ENCODE data around the gene EFCAB14. TPM values are rescaled to one million over a fixed set of nuclear protein-coding genes. Genes with fewer than 3 reads are reported as not detected.

The EFCAB14 gene
- polyA plus RNA-seq, 4 donors, result 25.0 to 80.0 (median 28.2) TPM

DNA sequence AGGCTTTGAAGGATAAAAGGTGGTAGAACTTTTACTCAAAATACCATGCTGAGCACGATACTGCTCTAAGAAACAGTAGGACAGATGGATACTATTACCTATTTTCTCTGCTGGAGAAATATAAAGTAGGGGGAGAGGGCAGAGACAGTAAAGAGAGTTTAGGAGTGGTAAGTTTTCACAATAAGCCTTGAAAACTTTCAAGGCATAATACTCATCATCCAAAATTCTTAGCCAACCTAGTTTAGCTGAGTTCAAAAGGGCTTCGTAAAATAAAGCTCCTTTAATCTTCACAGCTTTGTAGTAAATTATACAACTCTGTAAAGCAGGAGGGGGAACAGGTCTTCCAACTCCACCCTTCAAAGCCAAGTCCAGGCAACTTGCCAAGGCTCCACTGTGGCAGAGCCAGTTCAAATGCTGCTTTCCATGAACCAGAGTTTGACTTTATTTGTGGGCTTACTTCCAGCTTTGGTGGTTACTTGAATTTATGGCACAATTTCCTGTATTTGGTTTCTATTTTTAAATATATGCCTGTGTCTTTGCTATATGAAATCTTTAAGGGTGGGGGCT is 31.7 kb downstream of the EFCAB14 start:
- Histone ChIP-seq H3K27ac (ENCODE audit: low read depth in 1 of 3, low read length in 2 of 3) (peak overlapping the region in 1 of 3 donors; percentile 15), H3K36me3 (ENCODE audit: control insufficient read depth in 3 of 3, insufficient read depth in 2 of 3, low read depth in 1 of 3, low read length in 3 of 3) (peaks cover 17 to 39% (median 24%) of the 10 kb centered on the region in 3 donors), H3K27me3 (ENCODE audit: control insufficient read depth in 3 of 3, insufficient read depth in 3 of 3, low read length in 3 of 3) (no peaks in the 10 kb centered on the region), H3K9me3 (ENCODE audit: control insufficient read depth in 2 of 2, insufficient read depth in 1 of 2, low read depth in 1 of 2, low read length in 1 of 2) (no peaks in the 10 kb centered on the region), H3K4me1 (ENCODE audit: control insufficient read depth in 3 of 3, insufficient read depth in 2 of 3, low read depth in 1 of 3, low read length in 2 of 3) (peaks cover 0 to 25% (median 0%) of the 10 kb centered on the region in 3 donors), H3K4me3 (ENCODE audit: low read depth in 1 of 3, low read length in 3 of 3) (no peak overlapping the region)
- FAIRE-seq, result no peak
- peak; percentile 72 to 80 for DNase-seq
- WGBS, 3 donors, result 11 to 53% (median 28%) methylated on average over 2 of the region's 2 CpGs

GRCh38 chr1:46686255-46686654 is 32.7 kb downstream of the EFCAB14 start:
- no peaks in the 10 kb centered on the region for H3K27me3 ChIP-seq (ENCODE audit: control insufficient read depth in 3 of 3, insufficient read depth in 3 of 3, low read length in 3 of 3)
- H3K4me1 ChIP-seq (ENCODE audit: control insufficient read depth in 3 of 3, insufficient read depth in 2 of 3, low read depth in 1 of 3, low read length in 2 of 3), result peaks cover 0 to 23% (median 0%) of the 10 kb centered on the region in 3 donors
- H3K4me3 ChIP-seq (ENCODE audit: low read depth in 1 of 3, low read length in 3 of 3), result no peak overlapping the region
- H3K9me3 ChIP-seq (ENCODE audit: control insufficient read depth in 2 of 2, insufficient read depth in 1 of 2, low read depth in 1 of 2, low read length in 1 of 2), result no peaks in the 10 kb centered on the region
- FAIRE-seq, result no peak
- H3K27ac ChIP-seq (ENCODE audit: low read depth in 1 of 3, low read length in 2 of 3), result no peak overlapping the region
- 8 to 34% (median 12%) methylated on average over 1 of the region's 1 CpG for WGBS, 3 donors
- peak; percentile 32 to 40 for DNase-seq
- peaks cover 19 to 42% (median 24%) of the 10 kb centered on the region in 3 donors for H3K36me3 ChIP-seq (ENCODE audit: control insufficient read depth in 3 of 3, insufficient read depth in 2 of 3, low read depth in 1 of 3, low read length in 3 of 3)

GRCh38 chr1:46684670-46685069 is 34.2 kb downstream of the EFCAB14 start:
- no peak for FAIRE-seq
- WGBS, 3 donors, result 98 to 100% (median 99%) methylated on average over 2 of the region's 2 CpGs

DNA sequence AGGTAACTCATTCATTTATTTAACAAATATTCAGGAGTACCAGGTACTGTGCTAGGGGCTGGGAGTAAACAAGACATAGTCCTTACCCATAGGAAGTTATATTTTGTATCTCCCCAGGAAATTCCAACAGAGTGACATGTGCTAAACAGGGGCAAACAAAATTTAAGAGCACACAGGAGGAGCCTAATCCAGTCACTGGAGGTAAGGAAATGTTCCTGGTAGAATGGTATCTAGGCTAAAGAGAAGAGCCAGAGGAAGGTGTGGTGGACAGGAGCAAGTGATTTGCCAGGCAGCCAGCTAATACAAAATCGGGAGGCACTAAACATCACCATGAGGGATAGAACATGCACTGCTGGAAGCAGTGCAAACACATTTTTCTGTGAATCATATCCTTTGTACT is 36.9 kb downstream of the EFCAB14 start:
- Histone ChIP-seq H3K27ac (ENCODE audit: low read depth in 1 of 3, low read length in 2 of 3) (no peak overlapping the region), H3K4me3 (ENCODE audit: low read depth in 1 of 3, low read length in 3 of 3) (no peak overlapping the region), H3K9me3 (ENCODE audit: control insufficient read depth in 2 of 2, insufficient read depth in 1 of 2, low read depth in 1 of 2, low read length in 1 of 2) (no peaks in the 10 kb centered on the region), H3K36me3 (ENCODE audit: control insufficient read depth in 3 of 3, insufficient read depth in 2 of 3, low read depth in 1 of 3, low read length in 3 of 3) (peaks cover 17 to 33% (median 28%) of the 10 kb centered on the region in 3 donors), H3K27me3 (ENCODE audit: control insufficient read depth in 3 of 3, insufficient read depth in 3 of 3, low read length in 3 of 3) (no peaks in the 10 kb centered on the region), H3K4me1 (ENCODE audit: control insufficient read depth in 3 of 3, insufficient read depth in 2 of 3, low read depth in 1 of 3, low read length in 2 of 3) (peaks cover 0 to 8% (median 0%) of the 10 kb centered on the region in 3 donors)
- 63 to 76% (median 69%) methylated on average over 1 of the region's 1 CpG for WGBS, 3 donors
- no peak for FAIRE-seq
- DNase-seq, result no peak

More at GRCh38 chr1:46684670-46685069, 34.2 kb downstream of the EFCAB14 start:
- no peak for DNase-seq
- Histone ChIP-seq H3K27me3 (ENCODE audit: control insufficient read depth in 3 of 3, insufficient read depth in 3 of 3, low read length in 3 of 3) (no peaks in the 10 kb centered on the region), H3K27ac (ENCODE audit: low read depth in 1 of 3, low read length in 2 of 3) (no peak overlapping the region), H3K36me3 (ENCODE audit: control insufficient read depth in 3 of 3, insufficient read depth in 2 of 3, low read depth in 1 of 3, low read length in 3 of 3) (peaks cover 20 to 37% (median 23%) of the 10 kb centered on the region in 3 donors), H3K9me3 (ENCODE audit: control insufficient read depth in 2 of 2, insufficient read depth in 1 of 2, low read depth in 1 of 2, low read length in 1 of 2) (no peaks in the 10 kb centered on the region), H3K4me3 (ENCODE audit: low read depth in 1 of 3, low read length in 3 of 3) (no peak overlapping the region), H3K4me1 (ENCODE audit: control insufficient read depth in 3 of 3, insufficient read depth in 2 of 3, low read depth in 1 of 3, low read length in 2 of 3) (peaks cover 0 to 23% (median 0%) of the 10 kb centered on the region in 3 donors)

- FAIRE-seq (no peak), DNase-seq (peak in 1 of 2 donors; percentile 20)
- H3K36me3 ChIP-seq (ENCODE audit: control insufficient read depth in 3 of 3, insufficient read depth in 2 of 3, low read depth in 1 of 3, low read length in 3 of 3), result peaks cover 16 to 31% (median 28%) of the 10 kb centered on the region in 3 donors
- 69 to 93% (median 86%) methylated on average over 1 of the region's 1 CpG for WGBS, 3 donors
- H3K4me3 ChIP-seq (ENCODE audit: low read depth in 1 of 3, low read length in 3 of 3), result no peak overlapping the region
- no peaks in the 10 kb centered on the region for H3K27me3 ChIP-seq (ENCODE audit: control insufficient read depth in 3 of 3, insufficient read depth in 3 of 3, low read length in 3 of 3)
- H3K27ac ChIP-seq (ENCODE audit: low read depth in 1 of 3, low read length in 2 of 3), result no peak overlapping the region
- peaks cover 0 to 5% (median 0%) of the 10 kb centered on the region in 3 donors for H3K4me1 ChIP-seq (ENCODE audit: control insufficient read depth in 3 of 3, insufficient read depth in 2 of 3, low read depth in 1 of 3, low read length in 2 of 3)
- H3K9me3 ChIP-seq (ENCODE audit: control insufficient read depth in 2 of 2, insufficient read depth in 1 of 2, low read depth in 1 of 2, low read length in 1 of 2), result no peaks in the 10 kb centered on the region
These were observed 37.4 kb downstream of the EFCAB14 start for GRCh38 chr1:46681333-46682034.

- FAIRE-seq (no peak), DNase-seq (no peak)
- Histone ChIP-seq H3K27ac (ENCODE audit: low read depth in 1 of 3, low read length in 2 of 3) (no peak overlapping the region), H3K36me3 (ENCODE audit: control insufficient read depth in 3 of 3, insufficient read depth in 2 of 3, low read depth in 1 of 3, low read length in 3 of 3) (peaks cover 14 to 31% (median 31%) of the 10 kb centered on the region in 3 donors), H3K4me1 (ENCODE audit: control insufficient read depth in 3 of 3, insufficient read depth in 2 of 3, low read depth in 1 of 3, low read length in 2 of 3) (peaks cover 0 to 3% (median 2%) of the 10 kb centered on the region in 3 donors), H3K9me3 (ENCODE audit: control insufficient read depth in 2 of 2, insufficient read depth in 1 of 2, low read depth in 1 of 2, low read length in 1 of 2) (no peaks in the 10 kb centered on the region), H3K4me3 (ENCODE audit: low read depth in 1 of 3, low read length in 3 of 3) (no peak overlapping the region), H3K27me3 (ENCODE audit: control insufficient read depth in 3 of 3, insufficient read depth in 3 of 3, low read length in 3 of 3) (no peaks in the 10 kb centered on the region)
- WGBS, 3 donors, result 96 to 98% (median 97%) methylated on average over 6 of the region's 6 CpGs
These were observed 38.9 kb downstream of the EFCAB14 start for GRCh38 chr1:46679789-46680573.

DNA sequence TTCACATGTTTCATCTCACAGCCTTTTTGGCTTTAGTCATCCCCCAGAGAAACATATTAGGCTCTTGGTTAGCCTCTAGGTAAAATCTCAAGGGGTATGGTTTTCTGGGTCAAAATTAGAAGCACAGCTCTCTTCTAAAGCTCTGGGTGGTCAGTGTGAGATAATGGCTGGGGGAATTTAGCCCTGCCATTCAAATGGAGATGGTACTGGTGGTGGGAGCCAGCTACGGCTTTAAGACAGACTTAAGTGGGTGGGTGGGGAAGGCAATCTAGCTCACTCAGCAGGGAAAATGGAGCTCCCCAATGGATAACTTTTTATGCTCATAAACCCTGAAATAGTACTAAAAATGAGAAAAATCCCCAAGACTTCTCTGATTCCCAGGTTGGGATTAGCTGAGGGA is 41.6 kb downstream of the EFCAB14 start:
- WGBS, 3 donors, result 95 to 100% (median 96%) methylated on average over 1 of the region's 1 CpG

DNA sequence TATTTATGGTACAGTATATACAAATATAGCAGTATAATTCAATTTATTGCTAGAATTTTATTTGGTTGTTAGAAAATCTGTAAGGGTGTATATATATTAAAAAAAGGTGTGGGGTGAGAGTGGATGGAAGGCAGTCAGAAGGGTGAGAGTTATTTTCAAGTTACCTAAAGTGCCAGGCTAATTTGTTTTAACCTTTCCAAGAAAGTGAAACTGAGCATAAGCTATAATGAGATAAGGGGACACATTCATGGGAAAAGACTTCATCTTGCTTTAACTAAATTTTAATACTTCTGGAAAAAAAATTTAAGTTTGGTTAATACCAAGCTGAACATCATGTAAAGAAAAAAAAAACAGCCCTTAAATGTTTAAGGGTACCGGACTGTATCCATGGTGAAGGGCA is 42.4 kb downstream of the EFCAB14 start:
- no peaks in the 10 kb centered on the region for H3K27me3 ChIP-seq (ENCODE audit: control insufficient read depth in 3 of 3, insufficient read depth in 3 of 3, low read length in 3 of 3)
- 88 to 93% (median 89%) methylated on average over 1 of the region's 1 CpG for WGBS, 3 donors
- peaks cover 5 to 24% (median 10%) of the 10 kb centered on the region in 3 donors for H3K36me3 ChIP-seq (ENCODE audit: control insufficient read depth in 3 of 3, insufficient read depth in 2 of 3, low read depth in 1 of 3, low read length in 3 of 3)
- DNase-seq (no peak), FAIRE-seq (no peak)
- no peaks in the 10 kb centered on the region for H3K9me3 ChIP-seq (ENCODE audit: control insufficient read depth in 2 of 2, insufficient read depth in 1 of 2, low read depth in 1 of 2, low read length in 1 of 2)
- no peak overlapping the region for H3K27ac ChIP-seq (ENCODE audit: low read depth in 1 of 3, low read length in 2 of 3)
- no peak overlapping the region for H3K4me3 ChIP-seq (ENCODE audit: low read depth in 1 of 3, low read length in 3 of 3)
- peaks cover 0 to 15% (median 2%) of the 10 kb centered on the region in 3 donors for H3K4me1 ChIP-seq (ENCODE audit: control insufficient read depth in 3 of 3, insufficient read depth in 2 of 3, low read depth in 1 of 3, low read length in 2 of 3)

More for the DNA sequence above, 41.6 kb downstream of the EFCAB14 start:
- no peak for FAIRE-seq
- no peak for DNase-seq
- H3K27me3 ChIP-seq (ENCODE audit: control insufficient read depth in 3 of 3, insufficient read depth in 3 of 3, low read length in 3 of 3), result no peaks in the 10 kb centered on the region
- H3K4me3 ChIP-seq (ENCODE audit: low read depth in 1 of 3, low read length in 3 of 3), result no peak overlapping the region
- peaks cover 9 to 26% (median 14%) of the 10 kb centered on the region in 3 donors for H3K36me3 ChIP-seq (ENCODE audit: control insufficient read depth in 3 of 3, insufficient read depth in 2 of 3, low read depth in 1 of 3, low read length in 3 of 3)
- no peak overlapping the region for H3K27ac ChIP-seq (ENCODE audit: low read depth in 1 of 3, low read length in 2 of 3)
- H3K9me3 ChIP-seq (ENCODE audit: control insufficient read depth in 2 of 2, insufficient read depth in 1 of 2, low read depth in 1 of 2, low read length in 1 of 2), result no peaks in the 10 kb centered on the region
- peaks cover 0 to 14% (median 2%) of the 10 kb centered on the region in 3 donors for H3K4me1 ChIP-seq (ENCODE audit: control insufficient read depth in 3 of 3, insufficient read depth in 2 of 3, low read depth in 1 of 3, low read length in 2 of 3)
